Testis (tissue), 3 donors: Measurements from ENCODE around the gene MAML3. TPM values are rescaled to one million over a fixed set of nuclear protein-coding genes. Genes with fewer than 3 reads are reported as not detected.

ENCODE experiments used
- DNase-seq: peaks from one replicate; pipeline ENCODE4 v3.0.0-alpha.2; 2019
- H3K27ac ChIP-seq, 2 donors: fragments of 200-600 bp; sonication (generic); one replicate each; pipeline ENCODE4 v1.5.1; 2019
- H3K27me3 ChIP-seq: fragments of 200-600 bp; sonication (generic); one replicate; pipeline ENCODE4 v1.5.1; 2019
- H3K36me3 ChIP-seq: fragments of 200-600 bp; sonication (generic); one replicate; pipeline ENCODE4 v1.5.1; 2017; ENCODE audit warnings: low read depth; ENCODE audit errors: missing control alignments
- H3K4me1 ChIP-seq: fragments of 200-600 bp; sonication (generic); one replicate; pipeline ENCODE4 v1.5.1; 2019
- H3K4me3 ChIP-seq, 2 donors: fragments of 200-600 bp; sonication (generic); one replicate each; pipeline ENCODE4 v1.5.1; 2017 to 2019
- H3K9me3 ChIP-seq: fragments of 200-600 bp; sonication (generic); one replicate; pipeline ENCODE4 v1.5.1; 2017
- POLR2A ChIP-seq: fragments of 450-650 bp; IDR thresholded peaks from one replicate; pipeline ENCODE4 v1.6.1; 2017; ENCODE audit warnings: antibody characterized with exemption, mild to moderate bottlenecking, moderate library complexity
- WGBS, 2 donors: methylation state at CpG; one replicate each; pipeline ENCODE4 v1.1.5; 2018; 5-methylcytosine and 5-hydroxymethylcytosine counted together
- intact Hi-C: fragments of 100-400 bp; cut with DNase I; formaldehyde crosslinking; loops from one replicate; pipeline ENCODE4 v1.15.1; 2023; ENCODE audit warnings: low total_unique reads
- polyA plus RNA-seq: library from polyadenylated mRNA; stranded (reverse); fragments of 350-450 nt; fragmentation: Illumina TruSeq; extraction: RNeasy Lipid Tissue Mini Kit (QIAGEN cat#74804); gene quantifications from one replicate; pipeline ENCODE4 v1.2.3, GENCODE V29; 2014; ENCODE audit warnings: low read depth, low replicate concordance; ENCODE audit not compliant: insufficient read depth
- total RNA-seq, 2 donors: library from RNA; depleted of rRNA; stranded (reverse); fragments of >200 nt; gene quantifications; one replicate each; pipeline ENCODE4 v1.2.3, GENCODE V29; 2016
- TF ChIP-seq, protein P1 (sequence below), 3 experiments: fragments of 450-650 bp in 2 of 3; fragments of 200-600 bp in 1 of 3; sonication (generic) in 1 of 3; IDR thresholded peaks; one replicate each; pipeline ENCODE4 v1.5.1; 2016 to 2019; ENCODE audit warnings: antibody characterized with exemption in 3 of 3, mild to moderate bottlenecking in 2 of 3, moderate library complexity in 1 of 3

Gene MAML3
- total and polyA plus RNA-seq, 3 donors from 2014 or later = 7.6 to 21.2 (median 18.8) TPM

DNA sequence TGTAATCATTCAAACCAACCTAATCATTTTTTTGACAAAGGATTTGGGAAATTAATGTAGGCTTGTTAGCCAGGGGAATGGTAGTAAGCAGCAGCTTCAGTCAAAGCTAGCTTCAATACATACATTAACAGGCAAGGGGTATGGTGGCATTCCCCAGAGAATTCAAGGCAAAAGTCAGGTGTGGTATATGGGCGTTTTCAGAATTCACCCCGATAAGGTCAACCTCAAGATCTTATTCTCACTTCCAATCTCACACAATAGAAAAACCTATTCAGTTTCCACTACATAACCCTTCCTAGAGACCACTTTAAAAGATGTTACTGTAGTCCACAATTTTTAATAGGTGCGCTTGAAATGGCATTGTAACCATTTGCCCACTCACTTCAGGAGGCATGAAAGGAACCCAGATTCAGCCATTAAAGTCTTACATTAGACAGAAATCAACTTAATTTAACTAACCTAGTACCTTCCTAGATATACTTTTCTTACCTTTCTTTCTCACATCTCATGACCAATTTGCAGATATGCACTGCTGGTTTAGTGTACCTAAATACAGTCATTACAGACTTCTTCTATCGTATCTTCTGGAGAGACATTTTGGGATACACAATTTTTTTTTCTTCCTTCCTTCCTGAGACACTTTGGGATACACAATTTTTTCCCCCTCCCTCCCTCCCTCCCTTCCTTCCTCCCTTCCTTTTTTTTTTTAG is 34.9 kb downstream of the MAML3 start:
- intact Hi-C loops = no loop called here
- H3K27me3 ChIP-seq = no peaks in the 10 kb centered on the region
- no peaks in the 10 kb centered on the region for H3K36me3 ChIP-seq
- no peaks in the 10 kb centered on the region for H3K9me3 ChIP-seq
- TF ChIP-seq, protein P1, sequence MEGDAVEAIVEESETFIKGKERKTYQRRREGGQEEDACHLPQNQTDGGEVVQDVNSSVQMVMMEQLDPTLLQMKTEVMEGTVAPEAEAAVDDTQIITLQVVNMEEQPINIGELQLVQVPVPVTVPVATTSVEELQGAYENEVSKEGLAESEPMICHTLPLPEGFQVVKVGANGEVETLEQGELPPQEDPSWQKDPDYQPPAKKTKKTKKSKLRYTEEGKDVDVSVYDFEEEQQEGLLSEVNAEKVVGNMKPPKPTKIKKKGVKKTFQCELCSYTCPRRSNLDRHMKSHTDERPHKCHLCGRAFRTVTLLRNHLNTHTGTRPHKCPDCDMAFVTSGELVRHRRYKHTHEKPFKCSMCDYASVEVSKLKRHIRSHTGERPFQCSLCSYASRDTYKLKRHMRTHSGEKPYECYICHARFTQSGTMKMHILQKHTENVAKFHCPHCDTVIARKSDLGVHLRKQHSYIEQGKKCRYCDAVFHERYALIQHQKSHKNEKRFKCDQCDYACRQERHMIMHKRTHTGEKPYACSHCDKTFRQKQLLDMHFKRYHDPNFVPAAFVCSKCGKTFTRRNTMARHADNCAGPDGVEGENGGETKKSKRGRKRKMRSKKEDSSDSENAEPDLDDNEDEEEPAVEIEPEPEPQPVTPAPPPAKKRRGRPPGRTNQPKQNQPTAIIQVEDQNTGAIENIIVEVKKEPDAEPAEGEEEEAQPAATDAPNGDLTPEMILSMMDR (IDR thresholded peaks at IDR 0.05) = no peak
- TF ChIP-seq POLR2A = no peak
- H3K27ac ChIP-seq = no peak overlapping the region
- no peak overlapping the region for H3K4me3 ChIP-seq
- DNase-seq = no peak
- peaks cover 8% of the 10 kb centered on the region for H3K4me1 ChIP-seq
- 89 to 97% methylated on average over 4 of the region's 4 CpGs for WGBS, 2 donors

DNA sequence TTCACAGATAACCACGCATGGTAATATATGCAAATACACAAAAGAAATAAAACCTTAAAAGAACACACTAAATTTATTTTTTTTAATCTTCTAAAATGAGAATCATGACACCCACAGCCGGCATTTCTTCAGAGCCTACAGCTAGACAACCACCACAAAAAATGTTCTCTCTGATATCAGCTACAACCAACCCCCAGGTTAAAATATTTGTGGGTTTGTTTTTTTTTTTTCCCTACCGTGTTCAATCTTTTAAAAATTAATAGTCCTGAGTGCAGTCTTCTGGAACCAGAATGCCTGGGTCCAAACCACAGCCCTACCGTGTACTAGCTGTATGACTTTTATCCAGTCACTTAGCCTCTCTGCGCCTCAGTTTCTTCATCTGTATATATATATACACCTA is 36.0 kb downstream of the MAML3 start:
- Histone ChIP-seq H3K27me3 (no peaks in the 10 kb centered on the region), H3K27ac (no peak overlapping the region), H3K4me1 (peaks cover 8% of the 10 kb centered on the region), H3K36me3 (no peaks in the 10 kb centered on the region), H3K9me3 (no peaks in the 10 kb centered on the region), H3K4me3 (no peak overlapping the region)
- intact Hi-C loops = no loop called here
- DNase-seq = no peak
- TF ChIP-seq, protein P1 (IDR thresholded peaks at IDR 0.05) = no peak
- no peak for TF ChIP-seq POLR2A
- WGBS, 2 donors = 91 to 98% methylated on average over 5 of the region's 5 CpGs

DNA sequence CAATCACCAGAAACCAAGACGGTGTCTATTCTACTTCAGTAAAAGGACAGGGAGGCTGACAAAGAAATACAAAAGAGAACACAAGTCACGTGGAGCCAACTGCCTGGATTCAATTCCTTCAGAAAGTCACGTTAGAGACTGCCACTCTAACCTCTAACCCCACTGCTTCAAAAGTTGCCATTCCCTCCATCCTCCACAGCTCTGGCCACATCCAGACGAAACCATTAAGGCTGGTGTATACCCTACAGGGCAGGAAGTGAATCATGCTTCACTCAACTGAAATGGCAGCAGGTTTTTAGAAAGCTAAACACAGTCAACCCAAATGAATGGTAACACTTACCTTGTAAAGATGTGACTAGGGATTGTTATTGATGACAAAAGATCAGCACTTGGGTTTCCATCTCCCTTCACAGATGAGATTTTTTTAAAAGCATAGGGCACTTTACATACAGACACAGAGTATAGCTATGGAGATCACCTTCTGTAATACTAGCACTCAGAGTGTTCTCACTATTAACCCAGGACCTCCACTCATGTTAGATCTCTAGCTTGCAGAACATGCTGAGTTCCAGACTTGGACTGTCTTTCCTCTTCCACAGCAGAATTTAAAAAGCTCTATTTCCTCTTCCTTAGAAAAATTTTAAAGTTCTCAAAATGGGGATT is 37.4 kb downstream of the MAML3 start:
- DNase-seq = no peak
- TF ChIP-seq POLR2A = no peak
- TF ChIP-seq, protein P1 (IDR thresholded peaks at IDR 0.05) = no peak
- H3K4me3 ChIP-seq = no peak overlapping the region
- peaks cover 6% of the 10 kb centered on the region for H3K4me1 ChIP-seq
- H3K27ac ChIP-seq = no peak overlapping the region
- H3K9me3 ChIP-seq = no peaks in the 10 kb centered on the region
- no peaks in the 10 kb centered on the region for H3K27me3 ChIP-seq
- 68 to 87% methylated on average over 4 of the region's 4 CpGs for WGBS, 2 donors
- intact Hi-C loops = no loop called here
- no peaks in the 10 kb centered on the region for H3K36me3 ChIP-seq

DNA sequence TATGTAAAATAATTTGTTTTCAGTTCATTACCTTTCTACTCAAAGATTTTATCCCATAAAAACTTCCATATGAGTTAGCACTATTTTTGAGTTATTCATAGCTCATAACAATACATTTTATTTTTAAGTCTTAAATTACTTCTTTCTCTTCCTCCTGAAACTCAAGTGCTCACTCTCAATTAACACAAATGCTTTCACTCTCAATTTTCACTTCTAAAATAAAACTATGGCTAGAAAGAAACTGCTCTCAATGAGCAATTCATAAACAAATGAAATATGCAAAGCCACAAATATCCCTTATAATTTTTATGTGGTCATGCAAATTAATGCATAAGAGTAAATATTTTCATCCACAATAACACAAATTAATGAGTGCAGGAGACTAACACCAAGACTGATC is 38.8 kb downstream of the MAML3 start:
- no peak overlapping the region for H3K27ac ChIP-seq
- intact Hi-C loops = no loop called here
- TF ChIP-seq POLR2A = no peak
- TF ChIP-seq, protein P1 (IDR thresholded peaks at IDR 0.05) = no peak
- no peaks in the 10 kb centered on the region for H3K27me3 ChIP-seq
- no peak for DNase-seq
- H3K9me3 ChIP-seq = no peaks in the 10 kb centered on the region
- H3K4me3 ChIP-seq = no peak overlapping the region
- no peaks in the 10 kb centered on the region for H3K4me1 ChIP-seq
- H3K36me3 ChIP-seq = no peaks in the 10 kb centered on the region

DNA sequence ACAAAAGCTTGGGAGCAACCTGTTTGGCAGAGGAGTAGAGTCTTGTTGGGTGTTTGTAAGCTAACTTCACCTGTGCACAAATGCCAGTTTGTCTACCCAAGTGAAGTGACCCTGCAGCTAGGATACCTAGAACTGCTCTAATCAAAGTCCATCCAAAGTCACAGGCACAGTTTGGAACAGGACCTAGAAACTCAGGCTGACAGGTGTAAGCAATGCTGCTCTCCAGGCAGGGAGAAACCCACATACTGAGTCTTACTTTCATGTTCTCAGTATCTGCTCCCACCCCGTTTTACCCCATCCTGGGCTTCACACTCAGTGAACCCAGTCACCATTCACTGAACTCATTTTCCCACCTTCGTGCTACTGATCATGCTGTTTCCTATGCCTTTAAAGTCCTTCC is 40.3 kb downstream of the MAML3 start:
- intact Hi-C loops = no loop called here
- Histone ChIP-seq H3K9me3 (no peaks in the 10 kb centered on the region), H3K4me3 (no peak overlapping the region), H3K27me3 (no peaks in the 10 kb centered on the region), H3K27ac (no peak overlapping the region), H3K4me1 (no peaks in the 10 kb centered on the region), H3K36me3 (no peaks in the 10 kb centered on the region)
- no peak for TF ChIP-seq POLR2A
- WGBS, 2 donors = 81 to 87% methylated on average over 2 of the region's 2 CpGs
- no peak for DNase-seq
